Fibroblast of villous mesenchyme (primary cell): ENCODE measurements around the gene PLCL1. TPM values are rescaled to one million over a fixed set of nuclear protein-coding genes. Genes with fewer than 3 reads are reported as not detected.

Experiments used
- DNase-seq: peaks from one replicate; pipeline ENCODE4 v3.0.0-alpha.2; 2010; ENCODE audit warnings: low read depth
- H3K4me3 ChIP-seq: 2 replicates; pipeline ENCODE4 v1.5.1; 2011; ENCODE audit warnings: low read depth, mild to moderate bottlenecking, low read length
- CTCF ChIP-seq: IDR thresholded peaks from 2 replicates; pipeline ENCODE4 v1.5.1; 2012; ENCODE audit warnings: low read depth, mild to moderate bottlenecking, low read length; ENCODE audit not compliant: insufficient read depth
- total RNA-seq: library from RNA; depleted of rRNA; stranded (reverse); fragments of >200 nt; gene quantifications from 2 replicates; pipeline ENCODE4 v1.2.3, GENCODE V29; 2012

Gene PLCL1
- total RNA-seq, 1 donor: 0.43 TPM

- H3K4me3 ChIP-seq: no peak overlapping the region
- TF ChIP-seq CTCF: no peak
- DNase-seq: no peak
Observed at GRCh38 chr2:197809064-197809463, 4.7 kb downstream of the PLCL1 start.

DNA sequence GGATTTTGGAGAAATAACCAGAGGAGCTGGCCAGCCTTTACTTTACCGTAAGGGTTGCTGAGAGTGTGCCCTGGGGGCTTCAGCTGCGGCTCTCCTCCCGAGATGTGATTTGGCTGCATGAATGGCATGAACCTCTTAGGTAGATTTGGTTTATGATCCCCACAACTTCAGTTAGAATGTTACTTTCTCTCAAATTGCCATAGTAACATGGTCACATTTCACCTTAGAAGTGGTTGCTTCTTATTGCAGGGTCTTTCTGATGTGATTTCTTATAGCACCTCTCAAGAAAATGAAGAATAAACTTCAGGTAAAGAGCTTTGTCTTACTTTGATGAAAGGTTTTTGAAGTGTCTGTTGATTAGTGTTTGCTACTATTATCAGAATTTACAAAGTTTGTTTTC lies 5.6 kb downstream of the PLCL1 start:
- DNase-seq: no peak
- no peak for TF ChIP-seq CTCF
- no peak overlapping the region for H3K4me3 ChIP-seq

DNA sequence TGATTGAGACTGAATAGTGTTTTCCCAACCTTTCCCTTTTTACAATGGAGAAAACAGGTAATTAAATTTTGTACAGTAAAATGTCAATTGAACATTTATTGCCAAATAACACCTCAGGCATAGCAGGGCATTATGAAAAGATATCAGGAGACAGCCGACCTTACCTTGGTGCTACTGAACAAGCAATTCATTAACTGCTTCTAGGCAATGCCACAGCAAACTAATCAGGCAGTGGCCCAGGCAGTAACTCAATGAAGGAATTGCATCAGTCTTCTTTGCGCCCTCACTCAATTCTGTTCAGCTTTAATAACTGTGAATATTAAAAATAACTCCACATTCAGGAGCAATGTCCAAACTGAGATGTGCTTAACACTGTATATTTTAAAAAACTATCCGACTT lies 6.1 kb downstream of the PLCL1 start:
- H3K4me3 ChIP-seq: no peak overlapping the region
- TF ChIP-seq CTCF: no peak
- no peak for DNase-seq

GRCh38 chr2:197813093-197813787 lies 8.8 kb downstream of the PLCL1 start:
- DNase-seq: peak; percentile 44
- no peak overlapping the region for H3K4me3 ChIP-seq

GRCh38 chr2:197814526-197814925 lies 10.1 kb downstream of the PLCL1 start:
- no peak for DNase-seq
- TF ChIP-seq CTCF: no peak
- H3K4me3 ChIP-seq: no peak overlapping the region

More at GRCh38 chr2:197813093-197813787, 8.8 kb downstream of the PLCL1 start:
- TF ChIP-seq CTCF: peak; percentile 60

DNA sequence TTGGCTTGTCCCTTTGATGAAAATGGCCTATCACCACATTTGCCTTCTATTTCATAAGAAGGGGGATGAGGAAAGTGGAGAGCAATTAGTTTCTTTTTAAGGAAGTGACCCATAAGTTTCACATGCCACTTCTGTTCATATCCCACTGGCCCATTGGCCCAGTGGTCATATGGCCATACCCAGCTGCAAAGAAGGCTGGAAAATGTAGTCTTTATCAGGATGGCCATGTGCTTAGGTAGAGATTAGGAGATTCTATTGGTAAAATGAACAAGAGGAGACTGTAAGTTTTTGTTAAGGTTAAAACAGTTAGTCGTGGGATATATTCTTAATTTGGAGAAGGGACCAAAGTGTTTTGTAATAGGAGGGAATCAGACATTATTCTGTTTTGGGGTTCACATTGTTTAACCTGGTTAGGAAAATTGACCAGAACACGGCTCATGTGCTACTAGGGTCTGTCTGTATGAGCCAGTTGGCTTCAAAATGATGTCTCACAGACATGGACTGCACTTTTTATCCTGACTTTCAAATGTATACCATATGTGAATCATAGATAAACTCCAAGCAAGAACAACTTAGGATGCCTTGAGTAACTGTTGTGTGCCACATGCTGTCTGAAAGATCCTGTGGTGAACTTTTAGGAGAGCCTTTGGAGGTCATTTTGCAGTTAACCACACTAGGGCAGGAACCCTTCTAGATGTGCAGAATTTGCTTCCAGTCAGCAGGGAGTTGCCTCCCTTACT lies 17.3 kb downstream of the PLCL1 start:
- no peak for DNase-seq

More for the DNA sequence above, 17.3 kb downstream of the PLCL1 start:
- no peak overlapping the region for H3K4me3 ChIP-seq
- TF ChIP-seq CTCF: no peak
